OCI-LY1 (cell line): ENCODE measurements around the gene USP2.

Experiments
- EZH2 ChIP-seq: fragments of 200-600 bp; sonication (generic), shearing (Covaris generic); IDR thresholded peaks from 2 replicates; pipeline ENCODE4 v1.8.0; 2017; ENCODE audit warnings: borderline replicate concordance, mixed run types, mild to moderate bottlenecking, antibody characterized with exemption, low read length, moderate library complexity, mixed read lengths
- TF ChIP-seq, protein P1 (sequence below): fragments of 200-600 bp; sonication (generic), shearing (Covaris generic); IDR thresholded peaks from 2 replicates; pipeline ENCODE4 v1.5.1; 2017; ENCODE audit warnings: mild to moderate bottlenecking, antibody characterized with exemption, low read length, moderate library complexity, mixed read lengths

DNA sequence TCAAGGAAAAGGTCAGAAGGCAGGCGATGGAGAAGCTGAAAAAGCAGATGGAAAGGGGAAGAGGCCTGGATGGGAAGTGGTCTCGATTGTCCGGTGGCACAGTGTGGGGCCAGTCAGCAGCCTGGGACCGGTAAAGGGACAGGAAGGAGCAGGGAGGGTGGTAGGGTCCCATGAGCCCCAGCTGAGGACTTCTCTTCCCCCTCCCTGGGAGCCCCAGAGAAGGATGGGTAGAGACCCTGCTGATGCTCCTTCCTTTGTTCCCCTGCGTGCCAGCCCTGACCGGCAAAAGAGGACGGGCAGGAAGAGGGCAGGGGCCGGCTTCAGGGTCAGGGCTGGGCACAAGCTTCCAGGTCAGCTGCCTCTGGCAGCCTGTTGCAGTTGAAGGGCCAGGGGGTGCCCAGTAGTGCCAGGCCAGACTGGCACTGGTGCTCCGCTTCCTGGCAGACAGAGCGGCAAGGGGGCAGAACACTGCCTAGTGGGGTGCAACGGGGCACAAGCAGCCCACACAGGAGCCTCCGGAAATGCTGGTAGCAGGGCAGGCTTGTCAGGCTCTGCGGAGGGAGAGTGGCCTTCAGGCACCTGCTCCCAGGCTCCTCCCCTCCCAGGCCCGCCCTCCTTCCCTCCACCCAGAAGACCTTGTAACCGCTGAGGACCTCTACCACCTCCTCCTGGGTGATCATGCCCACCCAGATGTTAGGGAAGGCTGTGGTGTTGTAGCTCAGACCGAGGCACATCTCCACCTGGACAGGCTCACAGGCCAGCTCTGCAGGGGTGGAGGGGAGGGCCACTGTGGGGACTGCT lies 40.1 kb downstream of the USP2 start:
- TF ChIP-seq, protein P1, sequence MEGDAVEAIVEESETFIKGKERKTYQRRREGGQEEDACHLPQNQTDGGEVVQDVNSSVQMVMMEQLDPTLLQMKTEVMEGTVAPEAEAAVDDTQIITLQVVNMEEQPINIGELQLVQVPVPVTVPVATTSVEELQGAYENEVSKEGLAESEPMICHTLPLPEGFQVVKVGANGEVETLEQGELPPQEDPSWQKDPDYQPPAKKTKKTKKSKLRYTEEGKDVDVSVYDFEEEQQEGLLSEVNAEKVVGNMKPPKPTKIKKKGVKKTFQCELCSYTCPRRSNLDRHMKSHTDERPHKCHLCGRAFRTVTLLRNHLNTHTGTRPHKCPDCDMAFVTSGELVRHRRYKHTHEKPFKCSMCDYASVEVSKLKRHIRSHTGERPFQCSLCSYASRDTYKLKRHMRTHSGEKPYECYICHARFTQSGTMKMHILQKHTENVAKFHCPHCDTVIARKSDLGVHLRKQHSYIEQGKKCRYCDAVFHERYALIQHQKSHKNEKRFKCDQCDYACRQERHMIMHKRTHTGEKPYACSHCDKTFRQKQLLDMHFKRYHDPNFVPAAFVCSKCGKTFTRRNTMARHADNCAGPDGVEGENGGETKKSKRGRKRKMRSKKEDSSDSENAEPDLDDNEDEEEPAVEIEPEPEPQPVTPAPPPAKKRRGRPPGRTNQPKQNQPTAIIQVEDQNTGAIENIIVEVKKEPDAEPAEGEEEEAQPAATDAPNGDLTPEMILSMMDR, result no peak
- no peak for TF ChIP-seq EZH2
